Tibial nerve (tissue), 4 donors: Measurements from ENCODE around the gene FLCN.

Source experiments
- CTCF ChIP-seq, 5 experiments: fragments of 200-600 bp in 3 of 5; fragments of 450-650 bp in 2 of 5; sonication (generic) in 3 of 5; IDR thresholded peaks; one replicate each; pipeline ENCODE4 v1.5.1; 2016 to 2019; ENCODE audit warnings: antibody characterized with exemption in 5 of 5, mild to moderate bottlenecking in 3 of 5, moderate library complexity in 2 of 5
- EP300 ChIP-seq, 2 donors: sonication (generic); formaldehyde crosslinking; IDR thresholded peaks; one replicate each; pipeline ENCODE4 v1.6.1; 2017; ENCODE audit warnings: antibody characterized with exemption in 2 of 2, mild to moderate bottlenecking in 1 of 2
- POLR2A ChIP-seq, 2 donors: fragments of 450-650 bp; IDR thresholded peaks; one replicate each; pipeline ENCODE4 v1.6.1; 2017; ENCODE audit warnings: antibody characterized with exemption in 2 of 2, mild to moderate bottlenecking in 2 of 2, moderate library complexity in 2 of 2

GRCh38 chr17:17189559-17189958, 47.4 kb downstream of the FLCN start:
- TF ChIP-seq CTCF (IDR thresholded peaks at IDR 0.05) (no peak), POLR2A (IDR thresholded peaks at IDR 0.05) (no peak), EP300 (IDR thresholded peaks at IDR 0.05) (no peak)
